Endometrial microvascular endothelial cells (primary cell): ENCODE data around the gene MAP3K7. TPM values are rescaled to one million over a fixed set of nuclear protein-coding genes. Genes with fewer than 3 reads are reported as not detected.
"Not testable (repeated sequence)": the region's sequence is repeated elsewhere in the genome, so short reads cannot be mapped to it uniquely, and the experiment has no call there.

Source experiments
- in situ Hi-C: cut with HindIII; loops from 2 replicates; pipeline ENCODE4 v1.10.0; 2017; ENCODE audit warnings: low sequenced_read_pairs, low pct_unique_long_range_greater_than_20kb; ENCODE audit errors: inconsistent ontology term
- total RNA-seq: library from RNA; depleted of rRNA; stranded (reverse); fragments of >200 nt; gene quantifications from one replicate; pipeline ENCODE4 v1.2.3, GENCODE V29; 2015; ENCODE audit errors: inconsistent ontology term

The MAP3K7 gene
- total RNA-seq, 1 donor from 2014 or later, result 21.0 TPM

DNA sequence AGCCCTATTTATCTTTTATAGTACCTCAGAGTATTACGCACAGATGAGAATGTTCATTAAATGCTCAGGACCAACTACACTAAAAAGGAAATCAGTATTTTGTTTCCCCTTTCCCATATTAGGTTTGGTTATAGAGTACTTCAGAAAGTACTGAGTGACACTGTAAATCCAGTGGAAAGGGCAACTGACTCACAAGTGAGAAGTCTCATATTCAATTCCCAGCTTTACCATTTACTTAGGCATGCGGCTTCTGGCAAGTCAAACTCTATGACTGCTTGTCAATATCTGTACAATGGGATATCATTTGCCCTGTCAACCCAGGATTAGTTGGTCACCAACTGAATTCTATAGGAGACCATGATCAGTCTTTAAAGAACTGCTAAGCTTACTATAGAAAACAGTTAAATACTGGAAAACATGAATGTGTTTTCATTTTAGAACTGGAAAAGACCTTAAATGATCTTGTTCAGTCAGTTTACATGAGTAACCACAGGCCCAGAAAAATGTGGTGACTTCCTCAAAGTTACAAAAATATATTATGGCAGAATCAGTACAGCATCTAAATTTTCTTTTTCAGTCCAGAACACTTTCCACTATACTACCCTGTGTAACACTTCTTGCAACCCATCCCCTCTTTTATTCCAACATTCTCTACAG is 3.6 kb downstream of the MAP3K7 start:
- in situ Hi-C loops, result no loop called here

DNA sequence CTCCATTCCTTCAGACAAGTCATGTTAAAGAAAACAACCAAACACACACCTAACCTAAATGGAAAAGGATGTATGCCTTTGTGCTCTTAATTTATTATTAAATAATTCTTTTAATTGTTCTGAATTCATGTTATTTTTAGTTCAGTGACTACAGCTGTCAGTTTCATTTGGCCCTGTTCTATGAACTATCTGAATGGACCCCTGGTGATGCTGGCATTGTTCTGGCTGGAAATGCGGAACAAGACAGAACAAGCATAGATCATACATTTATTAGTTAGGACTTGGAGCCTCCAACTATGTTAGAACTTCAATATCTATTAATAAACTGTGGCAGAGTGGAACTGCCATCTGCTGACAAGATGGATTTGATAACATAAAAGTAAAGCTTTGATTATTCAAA is 5.7 kb downstream of the MAP3K7 start:
- in situ Hi-C loops, result no loop called here

DNA sequence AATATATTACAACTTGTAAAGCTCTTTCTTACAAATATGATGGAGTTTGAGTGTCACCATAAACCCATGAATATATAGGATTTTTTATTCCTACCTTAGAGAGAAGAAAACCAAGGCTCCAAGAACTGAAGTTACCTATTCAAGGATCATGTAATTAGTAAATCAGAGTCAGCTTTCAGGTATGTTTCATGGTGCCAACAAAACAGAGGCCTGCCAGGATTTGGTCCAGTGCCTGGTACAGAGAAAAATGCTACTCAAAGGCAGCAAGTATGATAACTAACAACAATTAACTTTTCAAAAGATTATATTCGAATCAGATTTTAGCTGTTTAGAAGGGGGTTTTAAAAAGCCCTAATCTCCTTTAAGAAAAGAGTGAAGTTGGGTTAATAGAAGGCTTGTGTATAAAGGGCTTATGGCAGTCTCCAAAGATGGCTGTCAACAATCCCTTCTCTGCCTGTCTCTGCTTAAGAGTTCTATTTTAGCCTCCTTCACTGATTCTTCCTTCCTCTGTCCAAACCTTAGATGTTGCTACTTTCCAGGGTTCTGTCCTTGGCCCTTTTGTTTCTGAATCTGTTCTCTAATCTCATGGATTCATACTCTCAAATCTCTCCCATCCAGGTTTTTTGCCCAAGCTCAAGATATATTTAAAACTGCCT is 7.8 kb downstream of the MAP3K7 start:
- in situ Hi-C loops, result no loop called here

- in situ Hi-C loops, result no loop called here
Measured at GRCh38 chr6:90575267-90575666, 11.6 kb downstream of the MAP3K7 start.

- in situ Hi-C loops, result no loop called here
Measured at GRCh38 chr6:90574610-90575009, 12.3 kb downstream of the MAP3K7 start.

- in situ Hi-C loops, result no loop called here
Measured at GRCh38 chr6:90573624-90574023, 13.2 kb downstream of the MAP3K7 start.

DNA sequence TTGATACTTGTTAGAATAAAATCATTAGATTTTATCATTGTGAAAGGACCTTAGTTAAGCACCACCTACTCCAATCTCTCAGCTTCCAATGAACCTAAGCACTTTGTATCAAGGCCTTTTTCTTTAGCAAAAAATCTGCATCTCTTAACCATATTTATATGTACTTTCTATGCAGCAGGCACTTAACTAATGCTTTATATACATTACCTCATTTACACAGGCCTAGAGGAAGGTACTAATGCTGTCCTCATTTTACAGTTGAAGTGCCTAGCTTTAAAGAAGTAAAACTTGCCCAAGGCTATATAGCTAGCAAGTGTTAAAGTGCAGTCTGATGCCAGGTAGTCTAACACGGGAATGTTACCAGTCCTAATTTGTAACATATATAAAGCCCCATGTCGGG is 14.0 kb downstream of the MAP3K7 start:
- in situ Hi-C loops, result no loop called here

DNA sequence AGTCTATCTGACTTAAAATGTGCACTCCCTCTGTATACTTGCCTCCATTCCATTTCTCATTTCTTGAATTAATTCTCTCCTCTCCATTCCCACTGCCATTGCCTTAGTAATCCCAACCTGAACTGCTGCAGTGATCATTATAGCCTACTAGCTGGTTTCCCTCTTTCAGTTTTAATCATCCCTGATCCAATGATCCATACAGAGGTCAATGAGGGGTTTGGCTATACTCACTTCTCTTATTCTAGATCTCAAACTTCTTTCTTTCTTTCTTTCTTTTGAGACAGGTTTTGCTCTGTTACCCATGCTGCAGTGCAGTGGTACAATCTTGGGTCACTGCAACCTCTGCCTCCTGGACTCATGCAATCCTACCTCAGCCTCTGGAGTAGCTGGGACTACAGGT is 17.6 kb downstream of the MAP3K7 start:
- in situ Hi-C loops, result no loop called here

- in situ Hi-C loops, result not testable (repeated sequence)
Measured at GRCh38 chr6:90567682-90568081, 19.2 kb downstream of the MAP3K7 start.

GRCh38 chr6:90562341-90562740 is 24.5 kb downstream of the MAP3K7 start:
- in situ Hi-C loops, result not testable (repeated sequence)

DNA sequence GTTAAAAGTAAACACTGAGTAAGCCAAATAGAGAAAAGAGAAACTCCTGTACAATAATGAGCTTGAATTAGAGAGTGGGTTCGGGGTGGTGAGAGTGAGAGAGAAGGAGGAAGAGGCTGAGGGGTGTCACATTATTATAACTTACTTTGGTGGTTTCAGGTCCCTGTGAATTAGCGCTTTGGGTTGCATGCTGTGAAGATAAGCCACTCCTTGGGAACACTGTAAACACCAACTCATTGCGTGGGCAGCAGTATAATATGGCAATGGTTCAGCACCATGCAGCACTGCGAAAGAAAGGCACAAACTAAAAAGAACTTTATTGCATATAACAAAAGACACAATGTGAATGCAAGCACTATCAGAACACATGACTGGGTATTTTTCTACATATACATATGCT is 26.9 kb downstream of the MAP3K7 start:
- in situ Hi-C loops, result no loop called here

GRCh38 chr6:90557006-90557405 is 29.9 kb downstream of the MAP3K7 start:
- in situ Hi-C loops, result no loop called here

- in situ Hi-C loops, result no loop called here
Measured at GRCh38 chr6:90547991-90548390, 38.9 kb downstream of the MAP3K7 start.

DNA sequence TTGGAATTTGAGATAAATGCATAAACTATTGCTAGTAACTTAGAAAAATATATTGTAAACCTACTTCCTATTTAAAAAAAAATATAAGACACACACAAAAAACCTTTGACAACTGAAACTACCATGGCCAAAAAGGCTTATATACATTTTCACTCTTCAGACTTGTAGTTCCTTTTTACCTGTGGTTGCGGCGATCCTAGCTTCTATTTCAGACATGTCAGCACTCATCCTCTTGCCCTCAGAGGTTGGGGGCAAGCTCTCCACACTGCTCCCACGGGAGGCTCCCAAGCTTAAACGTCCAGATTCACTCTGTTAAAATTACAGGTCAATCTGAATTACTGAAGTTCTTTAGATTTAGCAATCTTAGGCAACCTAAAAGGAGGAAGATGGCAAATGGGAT is 39.8 kb downstream of the MAP3K7 start:
- in situ Hi-C loops, result no loop called here

DNA sequence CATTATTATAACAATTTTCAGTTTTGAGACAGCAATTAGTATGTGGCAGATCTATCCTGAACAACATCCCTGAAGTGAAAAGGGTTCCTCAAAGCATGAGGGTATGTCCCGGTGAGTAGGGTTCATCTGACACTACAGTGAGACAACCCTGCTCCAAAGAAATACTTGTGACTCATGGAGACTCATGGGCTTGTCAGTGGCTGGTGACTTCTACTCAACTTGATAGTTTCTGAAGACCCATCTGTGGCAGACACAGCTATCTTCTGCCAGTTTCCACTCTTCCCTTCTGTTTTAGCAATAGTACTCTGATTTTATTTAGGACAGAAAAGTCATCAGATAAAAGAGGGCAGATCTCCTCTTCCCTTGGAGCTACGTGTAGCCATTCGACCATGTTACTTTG is 41.4 kb downstream of the MAP3K7 start:
- in situ Hi-C loops, result no loop called here

DNA sequence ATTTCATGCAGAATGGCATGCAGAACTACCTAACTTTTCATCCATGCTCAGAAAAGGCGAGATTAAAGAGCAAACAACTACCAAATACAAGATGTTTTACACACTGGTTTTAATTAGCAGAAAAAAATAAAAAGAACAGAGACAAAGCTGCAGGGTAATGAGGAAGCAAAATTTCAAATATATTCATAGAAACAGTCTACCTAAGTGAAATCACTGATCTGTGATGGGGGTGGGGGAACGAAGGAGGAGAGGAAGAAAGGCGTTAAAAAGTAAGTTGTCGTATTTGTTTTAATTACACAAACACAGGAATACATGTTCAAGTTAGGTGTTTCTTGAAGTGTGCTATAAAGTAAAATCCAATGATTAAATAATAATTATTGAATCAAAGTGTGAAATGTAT is 42.1 kb downstream of the MAP3K7 start:
- in situ Hi-C loops, result no loop called here

- in situ Hi-C loops, result no loop called here
Measured at GRCh38 chr6:90544081-90544480, 42.8 kb downstream of the MAP3K7 start.

- in situ Hi-C loops, result no loop called here
Measured at GRCh38 chr6:90541221-90541620, 45.7 kb downstream of the MAP3K7 start.

DNA sequence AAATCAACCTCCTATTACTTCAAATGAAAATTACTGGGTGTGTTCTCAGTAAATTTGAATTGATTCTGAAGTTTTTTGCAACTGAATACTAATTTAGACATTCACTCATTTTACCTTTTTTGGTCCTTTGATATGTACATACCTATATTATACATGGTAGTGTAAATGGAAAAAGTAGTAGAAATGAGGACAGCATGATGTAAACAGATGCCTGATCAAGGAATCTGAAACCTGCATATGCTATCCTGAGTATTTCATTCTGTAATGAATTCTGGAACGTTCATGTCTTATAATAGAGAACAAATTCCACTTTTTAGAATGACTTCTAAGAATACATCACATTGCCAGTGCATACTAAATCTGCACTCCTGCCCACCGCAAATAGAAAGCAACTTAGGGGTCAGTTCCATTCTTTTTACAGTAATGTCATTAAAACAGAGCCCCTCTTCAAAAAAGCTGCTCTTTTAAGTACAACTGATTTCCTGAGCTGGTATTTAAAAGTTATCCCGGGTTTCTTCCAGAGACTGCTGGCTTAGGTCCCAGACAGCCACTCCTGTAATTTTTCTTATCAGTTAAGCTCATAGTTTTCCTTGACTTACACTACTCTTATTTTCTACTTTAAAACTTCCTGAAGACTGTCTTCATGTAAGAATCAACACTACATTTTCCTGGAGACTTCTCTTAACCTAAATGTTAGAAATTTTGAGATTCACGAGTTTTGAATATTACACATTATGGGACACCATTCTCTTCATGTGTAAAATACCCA is 48.4 kb downstream of the MAP3K7 start:
- in situ Hi-C loops, result no loop called here

DNA sequence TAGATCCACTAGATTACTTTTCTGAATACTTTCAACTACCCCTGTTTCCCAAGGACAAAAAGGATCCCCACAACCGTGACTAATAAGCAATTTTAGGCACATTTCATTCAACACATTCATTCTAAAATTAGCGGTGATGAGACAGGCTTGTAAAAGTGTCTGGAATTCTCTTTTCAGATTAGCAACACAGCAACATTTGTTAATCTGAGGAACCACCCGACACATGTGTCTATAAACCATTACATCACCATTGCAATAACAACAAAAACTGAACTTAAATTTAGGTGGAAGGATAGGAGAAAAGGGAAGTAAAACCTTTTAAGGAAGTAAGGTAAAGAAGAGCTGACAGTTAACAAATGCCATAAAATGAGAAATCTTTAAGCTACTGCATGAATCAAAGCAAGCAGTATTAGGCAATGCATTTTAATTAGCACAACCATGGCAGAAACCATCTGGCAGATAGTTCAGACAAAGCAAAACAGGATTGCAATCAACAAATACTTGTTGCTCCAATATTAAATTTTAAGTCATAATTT is 49.1 kb downstream of the MAP3K7 start:
- in situ Hi-C loops, result no loop called here
